Spinal cord (tissue), 10 donors: ENCODE data around the gene FAM174C. TPM values are rescaled to one million over a fixed set of nuclear protein-coding genes. Genes with fewer than 3 reads are reported as not detected.

ENCODE experiments used
- DNase-seq, 6 donors: peaks; one replicate each; pipeline versions ENCODE4 v3.0.0 to v3.0.0-alpha.2; 2013 to 2015; ENCODE audit warnings: low spot score in 6 of 6, low read depth in 4 of 6
- H3K27ac ChIP-seq: one replicate; pipeline ENCODE4 v1.5.1; 2013; ENCODE audit warnings: low read depth, low read length, control low read depth
- H3K27me3 ChIP-seq: one replicate; pipeline ENCODE4 v1.6.1; 2013; ENCODE audit warnings: low read length; ENCODE audit not compliant: control insufficient read depth, insufficient read depth
- H3K36me3 ChIP-seq: one replicate; pipeline ENCODE4 v1.6.1; 2013; ENCODE audit warnings: low read length; ENCODE audit not compliant: control insufficient read depth, insufficient read depth
- H3K4me1 ChIP-seq: one replicate; pipeline ENCODE4 v1.6.1; 2013; ENCODE audit warnings: low read length; ENCODE audit not compliant: control insufficient read depth, insufficient read depth
- H3K4me3 ChIP-seq: one replicate; pipeline ENCODE4 v1.5.1; 2013; ENCODE audit warnings: low read depth, low read length, control low read depth
- H3K9me3 ChIP-seq: one replicate; pipeline ENCODE4 v1.6.1; 2013; ENCODE audit warnings: low read length; ENCODE audit not compliant: control insufficient read depth, insufficient read depth
- WGBS: methylation state at CpG from one replicate; pipeline ENCODE4 v1.1.5; 2013; ENCODE audit warnings: missing lambda C conversion rate; ENCODE audit not compliant: insufficient coverage; 5-methylcytosine and 5-hydroxymethylcytosine counted together
- polyA plus RNA-seq, 2 donors: library from polyadenylated mRNA; unstranded; fragments of 120-200 nt; gene quantifications; one replicate each; pipeline ENCODE4 v1.2.1, GENCODE V29; 2013; ENCODE audit not compliant: insufficient read length in 2 of 2
- total RNA-seq, 2 donors: library from RNA; depleted of rRNA in 1 of 2; stranded (reverse); fragments of 120-200 nt in 1 of 2; fragments of >200 nt in 1 of 2; gene quantifications; one replicate each; pipeline versions ENCODE4 v1.2.3 to v1.2.4, GENCODE V29; 2013 to 2014
- donor health status: healthy.

FAM174C gene
- total and polyA plus RNA-seq, 4 donors = 3.7 to 32.9 (median 25.2) TPM

DNA sequence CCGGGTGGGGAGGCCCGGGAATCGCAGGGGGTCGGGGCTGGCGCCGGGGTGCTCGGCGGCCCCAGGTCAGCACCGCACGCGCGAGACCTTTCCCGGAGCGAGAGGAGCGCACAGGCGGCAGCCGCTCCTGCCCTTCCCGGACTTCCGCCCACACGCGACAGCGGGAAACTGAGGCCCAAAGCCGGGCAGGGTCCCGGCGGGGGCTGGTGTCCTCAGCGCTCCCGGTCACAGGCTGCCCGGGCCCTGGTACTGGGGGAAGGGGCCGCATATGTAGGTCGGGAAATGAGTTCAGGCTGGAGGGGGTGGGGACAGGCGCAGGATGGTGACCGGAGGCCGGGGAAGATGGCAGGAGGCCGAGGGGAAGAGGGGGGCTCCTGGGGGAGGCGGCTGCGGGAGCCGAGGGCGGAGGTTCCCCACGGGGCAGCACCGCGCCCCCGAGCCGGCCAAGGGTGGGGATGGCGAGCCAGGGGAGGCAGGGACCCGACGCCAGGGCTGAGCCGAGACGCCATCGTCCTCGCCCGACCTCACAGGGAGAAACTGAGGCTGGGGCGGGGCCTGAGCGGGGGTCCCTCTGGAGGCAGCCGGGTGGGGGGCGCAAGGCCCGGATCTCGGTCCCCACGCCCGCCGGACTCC lies 38.2 kb upstream of the FAM174C start:
- Histone ChIP-seq H3K4me3 (peak overlapping the region; percentile 64), H3K9me3 (no peaks in the 10 kb centered on the region), H3K27ac (peak overlapping the region; percentile 52), H3K4me1 (peaks cover 67% of the 10 kb centered on the region), H3K36me3 (peaks cover 44% of the 10 kb centered on the region), H3K27me3 (no peaks in the 10 kb centered on the region)
- whole genome bisulfite sequencing = under 1% methylated on average over 60 of the region's 60 CpGs
- peak in 2 of 6 donors; percentile 68 to 75 for DNase-seq

DNA sequence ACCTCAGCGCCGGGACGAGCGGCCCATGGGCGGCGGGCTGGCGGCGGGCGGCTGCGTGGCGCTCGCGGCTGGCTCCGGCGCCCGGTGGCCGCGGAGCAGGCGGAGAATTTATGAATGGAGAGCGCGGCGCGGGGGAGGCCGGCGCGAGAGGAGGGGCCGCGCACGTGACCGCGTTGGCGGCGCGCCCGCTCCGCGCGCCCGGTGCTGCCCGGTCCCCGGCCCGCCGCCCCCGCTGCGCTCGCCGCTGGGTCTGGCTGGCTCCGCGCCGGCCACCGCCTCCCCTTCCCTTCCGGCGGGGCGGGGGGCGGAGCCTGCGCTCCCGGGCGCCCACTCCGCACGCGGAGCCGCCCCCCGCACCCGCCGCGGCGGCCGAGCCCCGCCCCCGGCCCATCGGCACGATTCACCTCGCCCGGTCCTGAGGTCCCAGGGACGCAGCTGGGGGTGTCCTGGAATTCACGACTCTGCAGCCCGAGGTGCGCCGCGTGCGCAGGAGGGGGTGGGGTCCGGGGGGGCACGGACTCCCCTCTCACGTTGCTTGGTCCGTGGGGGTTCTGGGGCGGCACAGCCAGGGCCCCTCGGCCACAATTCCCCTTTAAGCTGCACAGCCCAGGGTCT lies 37.5 kb upstream of the FAM174C start, which contains the start of gene CBARP:
Gene CBARP, minus strand, starts transcription at position 252 of the 615 bp plus-strand sequence. CDS start 1,905 bp downstream, outside the sequence.
- H3K9me3 ChIP-seq = no peaks in the 10 kb centered on the region
- under 1% methylated on average over 87 of the region's 87 CpGs for WGBS
- DNase-seq = peak in 2 of 6 donors; percentile 85 to 86
- peak within 1 kb of the TSS; percentile 64 for H3K4me3 ChIP-seq
- H3K27ac ChIP-seq = peak within 1 kb of the TSS; percentile 84
- H3K36me3 ChIP-seq = peaks cover 40% of the 10 kb centered on the region
- H3K4me1 ChIP-seq = peaks cover 68% of the 10 kb centered on the region
- no peaks in the 10 kb centered on the region for H3K27me3 ChIP-seq

DNA sequence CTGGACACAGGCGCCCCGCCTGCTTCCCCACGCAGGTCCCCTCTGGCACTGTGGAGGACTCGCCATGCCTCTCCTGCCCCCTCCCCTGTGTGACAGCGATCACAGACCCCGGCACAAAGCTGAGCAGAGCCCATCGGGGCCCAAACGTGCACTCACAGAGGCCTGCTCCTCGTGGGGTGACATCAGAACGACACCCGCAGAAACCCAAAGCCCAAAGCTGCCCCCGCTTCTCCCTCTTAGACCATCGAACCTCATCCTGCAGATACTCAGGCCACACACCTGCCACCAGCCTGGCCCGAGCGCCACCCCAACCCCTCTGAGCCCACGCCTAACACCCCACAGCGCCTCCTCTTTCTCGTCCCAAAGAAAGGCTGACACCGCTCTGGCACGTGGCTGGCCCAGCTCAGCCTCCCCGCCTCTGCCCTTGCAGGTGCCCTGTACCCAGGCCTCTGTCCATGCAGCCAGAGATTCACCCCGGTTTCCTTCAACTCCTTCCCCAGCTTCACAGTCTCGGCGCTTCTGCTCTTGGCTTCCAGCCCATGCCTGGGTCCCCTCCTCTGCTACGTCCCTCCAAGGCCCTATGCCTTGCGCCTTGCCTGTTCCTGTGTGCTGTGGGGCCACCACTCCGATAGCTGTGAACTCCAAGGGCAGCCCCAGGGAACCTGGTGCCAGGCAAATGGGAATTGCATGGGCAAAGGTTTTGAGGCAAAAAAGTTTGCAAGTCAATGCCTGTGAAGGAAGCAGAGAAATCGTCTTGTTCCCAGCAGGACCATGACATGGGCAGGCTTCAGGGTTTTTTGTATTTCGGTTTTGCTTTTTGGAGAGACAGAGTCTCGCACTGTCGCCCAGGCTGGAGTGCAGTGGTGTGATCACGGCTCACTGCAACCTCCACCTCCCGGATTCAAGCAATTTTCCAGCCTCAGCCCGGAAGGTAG lies 36.7 kb upstream of the FAM174C start:
- no peaks in the 10 kb centered on the region for H3K9me3 ChIP-seq
- no peaks in the 10 kb centered on the region for H3K27me3 ChIP-seq
- peak overlapping the region; percentile 54 for H3K4me3 ChIP-seq
- peak overlapping the region; percentile 84 for H3K27ac ChIP-seq
- WGBS = 41% methylated on average over 32 of the region's 34 CpGs
- DNase-seq = peak in 1 of 6 donors; percentile 51
- H3K36me3 ChIP-seq = peaks cover 35% of the 10 kb centered on the region
- peaks cover 68% of the 10 kb centered on the region for H3K4me1 ChIP-seq

DNA sequence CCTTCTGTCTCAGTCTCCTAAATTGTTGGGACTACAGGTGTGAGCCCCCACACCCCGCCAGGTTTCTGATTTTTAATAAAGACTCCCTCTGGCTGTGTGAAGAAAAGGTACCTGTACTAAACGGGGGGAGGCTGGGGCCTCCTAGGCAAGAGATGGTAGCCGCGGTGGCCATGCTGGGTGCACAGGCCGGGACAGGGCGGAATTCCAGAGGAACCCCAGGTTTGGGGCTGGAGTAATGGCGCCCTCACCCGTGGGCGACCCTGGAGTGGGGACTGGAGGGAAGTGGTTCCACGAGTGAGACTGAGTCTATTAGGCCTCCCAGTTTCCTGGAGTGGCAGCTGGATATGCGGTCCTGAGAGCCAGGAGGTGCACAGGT lies 35.9 kb upstream of the FAM174C start:
- Histone ChIP-seq H3K36me3 (peaks cover 35% of the 10 kb centered on the region), H3K9me3 (no peaks in the 10 kb centered on the region), H3K4me3 (no peak overlapping the region), H3K27me3 (no peaks in the 10 kb centered on the region), H3K4me1 (peaks cover 76% of the 10 kb centered on the region), H3K27ac (peak overlapping the region; percentile 95)
- DNase-seq = no peak
- 84% methylated on average over 11 of the region's 11 CpGs for WGBS

DNA sequence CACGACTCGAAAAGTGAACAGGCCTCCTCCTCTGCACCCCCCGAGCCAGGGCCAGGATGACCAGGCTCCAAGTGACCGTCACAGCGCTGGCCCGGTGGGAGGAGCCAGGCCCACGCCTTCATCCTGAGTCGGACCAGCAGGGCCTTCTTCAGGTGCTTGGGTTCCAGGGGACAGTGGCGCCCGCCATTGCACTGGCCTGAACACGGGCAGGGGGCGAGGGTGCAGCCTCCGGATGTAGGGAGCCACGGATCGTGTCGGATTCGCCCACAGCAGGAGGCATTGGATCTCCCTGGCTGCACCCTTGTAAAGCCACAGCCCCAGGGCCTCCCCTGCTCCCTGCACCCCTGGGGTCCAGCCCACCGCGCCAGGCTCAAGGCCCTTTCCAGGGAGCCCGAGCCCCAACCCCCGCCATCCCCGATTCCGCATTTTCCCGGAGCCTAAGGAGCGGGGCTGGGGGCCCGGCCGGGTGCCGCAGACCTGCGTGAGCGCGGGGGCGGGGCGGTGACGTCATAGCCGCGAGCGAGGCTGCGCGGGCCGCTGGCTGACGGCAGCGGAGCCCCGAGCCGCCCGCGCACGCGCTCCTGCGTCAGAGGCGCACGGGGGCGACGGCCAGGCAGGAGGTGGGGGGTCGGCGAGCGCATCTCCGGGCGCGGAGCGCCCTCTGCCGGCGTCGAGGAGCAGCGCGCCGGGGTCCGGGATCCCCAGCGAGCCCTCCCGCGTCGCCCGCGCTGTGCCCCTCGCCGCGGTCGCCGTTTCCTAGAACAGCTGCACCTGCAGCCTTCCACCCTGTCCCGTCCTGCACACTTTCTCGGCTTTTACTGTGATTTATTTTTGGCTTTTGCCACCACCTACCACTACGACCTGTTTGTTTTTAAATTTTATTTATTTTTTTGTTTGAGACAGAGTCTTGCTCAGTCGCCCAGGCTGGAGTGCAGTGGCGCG lies 35.3 kb upstream of the FAM174C start:
- WGBS = 9% methylated on average over 79 of the region's 84 CpGs
- no peaks in the 10 kb centered on the region for H3K27me3 ChIP-seq
- H3K9me3 ChIP-seq = no peaks in the 10 kb centered on the region
- H3K36me3 ChIP-seq = peaks cover 35% of the 10 kb centered on the region
- peak overlapping the region; percentile 41 for H3K4me3 ChIP-seq
- peak in 4 of 6 donors; percentile 87 to 98 (median 94) for DNase-seq
- peaks cover 83% of the 10 kb centered on the region for H3K4me1 ChIP-seq
- peak overlapping the region; percentile 95 for H3K27ac ChIP-seq

DNA sequence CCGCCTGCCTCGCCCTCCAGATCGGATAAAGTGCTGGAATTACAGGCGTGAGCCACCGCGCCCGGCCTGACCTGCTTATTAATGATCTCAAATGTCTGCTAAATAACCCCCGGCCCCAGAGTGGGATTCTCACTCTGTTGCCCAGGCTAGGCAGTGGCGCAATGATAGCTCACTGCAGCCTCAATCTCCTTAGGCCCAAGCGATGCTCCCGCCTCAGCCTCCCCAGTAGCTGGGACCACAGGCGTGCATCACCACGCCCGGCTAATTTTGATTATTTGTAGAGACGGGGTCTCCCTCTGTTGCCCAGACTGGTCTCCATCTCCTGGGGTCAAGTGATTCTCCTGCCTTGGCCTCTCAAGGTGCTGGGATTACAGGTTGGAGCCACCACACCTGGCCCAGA lies 34.4 kb upstream of the FAM174C start:
- H3K27ac ChIP-seq = peak overlapping the region; percentile 67
- no peak for DNase-seq
- H3K4me3 ChIP-seq = peak overlapping the region; percentile 60
- H3K27me3 ChIP-seq = no peaks in the 10 kb centered on the region
- peaks cover 35% of the 10 kb centered on the region for H3K36me3 ChIP-seq
- WGBS = 67% methylated on average over 14 of the region's 15 CpGs
- peaks cover 83% of the 10 kb centered on the region for H3K4me1 ChIP-seq
- no peaks in the 10 kb centered on the region for H3K9me3 ChIP-seq

DNA sequence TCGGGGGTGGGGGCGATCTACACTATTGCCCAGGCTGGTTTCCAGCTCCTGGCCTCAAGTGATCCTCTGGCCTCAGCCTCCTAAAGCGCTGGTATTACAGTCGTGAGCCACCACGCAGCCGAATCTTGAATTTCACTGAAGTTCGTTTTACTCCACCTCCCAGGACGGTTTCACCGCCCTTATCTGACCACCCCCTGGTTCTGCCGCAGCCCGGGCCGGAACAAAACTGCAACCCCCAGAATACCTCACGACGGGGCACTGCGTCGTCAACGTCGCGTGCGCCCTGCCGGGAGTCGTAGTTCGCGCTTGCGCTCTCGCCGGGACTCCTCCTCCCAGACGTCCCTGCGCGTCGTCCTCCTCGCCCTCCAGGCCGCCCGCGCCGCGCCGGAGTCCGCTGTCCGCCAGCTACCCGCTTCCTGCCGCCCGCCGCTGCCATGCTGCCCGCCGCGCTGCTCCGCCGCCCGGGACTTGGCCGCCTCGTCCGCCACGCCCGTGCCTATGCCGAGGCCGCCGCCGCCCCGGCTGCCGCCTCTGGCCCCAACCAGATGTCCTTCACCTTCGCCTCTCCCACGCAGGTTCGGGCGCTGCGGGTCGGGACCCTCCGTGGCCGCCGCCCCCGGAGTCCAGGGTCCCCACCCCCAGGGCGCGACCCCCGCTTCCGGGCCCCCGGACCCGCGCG lies 33.8 kb upstream of the FAM174C start, which contains the start of gene ATP5F1D:
Gene ATP5F1D, plus strand, starts transcription at position 335 of the 679 bp plus-strand sequence. Its CDS starts 100 bp downstream, at position 435.
- peak within 1 kb of the TSS; percentile 67 for H3K27ac ChIP-seq
- DNase-seq = peak in 4 of 6 donors; percentile 85 to 98 (median 93)
- peaks cover 35% of the 10 kb centered on the region for H3K36me3 ChIP-seq
- peak within 1 kb of the TSS; percentile 60 for H3K4me3 ChIP-seq
- no peaks in the 10 kb centered on the region for H3K9me3 ChIP-seq
- no peaks in the 10 kb centered on the region for H3K27me3 ChIP-seq
- under 1% methylated on average over 79 of the region's 79 CpGs for WGBS
- H3K4me1 ChIP-seq = peaks cover 83% of the 10 kb centered on the region

DNA sequence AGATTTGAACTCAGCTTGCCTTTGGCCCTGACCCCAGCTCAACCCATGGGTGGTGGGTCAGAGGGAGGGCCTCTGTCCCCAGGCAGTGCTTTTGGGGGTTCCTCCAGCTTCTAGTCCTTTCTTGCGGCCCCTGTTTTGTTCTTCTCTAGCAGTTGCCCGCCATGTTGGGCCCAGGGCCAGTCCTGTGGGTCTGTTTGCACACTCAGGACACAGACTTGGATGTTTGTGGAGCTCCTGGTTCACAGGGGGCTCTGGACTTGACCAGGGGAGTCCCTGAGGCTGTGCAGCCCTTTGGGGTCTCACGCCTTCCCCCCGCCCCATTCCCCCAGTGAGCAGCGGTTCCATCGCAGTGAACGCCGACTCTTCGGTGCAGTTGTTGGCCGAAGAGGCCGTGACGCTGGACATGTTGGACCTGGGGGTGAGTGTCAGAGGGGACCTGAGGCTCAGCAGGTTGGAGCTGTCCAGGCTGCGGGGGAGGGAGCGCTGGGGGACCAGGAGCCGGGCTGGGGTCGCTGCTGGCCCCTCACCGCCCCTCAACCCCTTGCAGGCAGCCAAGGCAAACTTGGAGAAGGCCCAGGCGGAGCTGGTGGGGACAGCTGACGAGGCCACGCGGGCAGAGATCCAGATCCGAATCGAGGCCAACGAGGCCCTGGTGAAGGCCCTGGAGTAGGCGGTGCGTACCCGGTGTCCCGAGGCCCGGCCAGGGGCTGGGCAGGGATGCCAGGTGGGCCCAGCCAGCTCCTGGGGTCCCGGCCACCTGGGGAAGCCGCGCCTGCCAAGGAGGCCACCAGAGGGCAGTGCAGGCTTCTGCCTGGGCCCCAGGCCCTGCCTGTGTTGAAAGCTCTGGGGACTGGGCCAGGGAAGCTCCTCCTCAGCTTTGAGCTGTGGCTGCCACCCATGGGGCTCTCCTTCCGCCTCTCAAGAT lies 31.3 kb upstream of the FAM174C start:
- peaks cover 37% of the 10 kb centered on the region for H3K36me3 ChIP-seq
- WGBS = 39% methylated on average over 32 of the region's 33 CpGs
- H3K27ac ChIP-seq = peak overlapping the region; percentile 84
- DNase-seq = peak in 2 of 6 donors; percentile 87 to 92
- H3K9me3 ChIP-seq = no peaks in the 10 kb centered on the region
- H3K27me3 ChIP-seq = no peaks in the 10 kb centered on the region
- H3K4me3 ChIP-seq = peak overlapping the region; percentile 2
- H3K4me1 ChIP-seq = peaks cover 83% of the 10 kb centered on the region
